GM19324 (cell line): ENCODE data around the gene KRTAP10-8.
"Not testable (repeated sequence)": the region's sequence is repeated elsewhere in the genome, so short reads cannot be mapped to it uniquely, and the experiment has no call there.

ENCODE experiments used
- ATAC-seq: cut with Tn5 transposase; IDR thresholded peaks from one replicate; pipeline ENCODE4 v1.9.1; 2021; ENCODE audit warnings: mild to moderate bottlenecking, moderate library complexity; ENCODE audit not compliant: unreplicated experiment, low FRiP score

Gene KRTAP10-8

GRCh38 chr21:44595524-44595923 is 16.4 kb upstream of the KRTAP10-8 start:
- ATAC-seq, result no peak

GRCh38 chr21:44596068-44596725 is 15.7 kb upstream of the KRTAP10-8 start:
- ATAC-seq, result no peak

- no peak for ATAC-seq
These were observed 13.8 kb upstream of the KRTAP10-8 start for GRCh38 chr21:44598061-44598460.

- ATAC-seq, result no peak
These were observed 12.4 kb upstream of the KRTAP10-8 start for GRCh38 chr21:44599264-44600029.

GRCh38 chr21:44600118-44600978 is 11.5 kb upstream of the KRTAP10-8 start, which contains the start of gene KRTAP10-7:
KRTAP10-7 (plus strand) TSS chr21:44600597; CDS start chr21:44600622, 25 bp downstream.
- ATAC-seq, result not testable (repeated sequence)

- ATAC-seq, result not testable (repeated sequence)
These were observed 10.8 kb upstream of the KRTAP10-8 start for GRCh38 chr21:44601091-44601490.

- ATAC-seq, result no peak
These were observed 10.1 kb upstream of the KRTAP10-8 start for GRCh38 chr21:44601596-44602462.

GRCh38 chr21:44602463-44602850 is 9.4 kb upstream of the KRTAP10-8 start:
- ATAC-seq, result no peak

- ATAC-seq, result no peak
These were observed 8.6 kb upstream of the KRTAP10-8 start for GRCh38 chr21:44603109-44603875.

GRCh38 chr21:44603911-44604310 is 8.0 kb upstream of the KRTAP10-8 start:
- ATAC-seq, result no peak

- ATAC-seq, result no peak
These were observed 5.4 kb upstream of the KRTAP10-8 start for GRCh38 chr21:44606495-44606894.

GRCh38 chr21:44609193-44609592 is 2.7 kb upstream of the KRTAP10-8 start:
- no peak for ATAC-seq

GRCh38 chr21:44610157-44610843 is 1.6 kb upstream of the KRTAP10-8 start:
- ATAC-seq, result not testable (repeated sequence)

- no peak for ATAC-seq
These were observed 328 bp upstream of the KRTAP10-8 start for GRCh38 chr21:44611551-44611950.

GRCh38 chr21:44612669-44613229 is 870 bp downstream of the KRTAP10-8 start:
- ATAC-seq, result no peak

GRCh38 chr21:44613386-44614155 is 1.7 kb downstream of the KRTAP10-8 start:
- no peak for ATAC-seq

- ATAC-seq, result no peak
These were observed 2.3 kb downstream of the KRTAP10-8 start for GRCh38 chr21:44614161-44614631.
